ENCODE data around the gene ARTN. TPM values are rescaled to one million over a fixed set of nuclear protein-coding genes. Genes with fewer than 3 reads are reported as not detected.

The ARTN gene
- total RNA-seq, 1 donor from 2014 or later = not detected

DNA sequence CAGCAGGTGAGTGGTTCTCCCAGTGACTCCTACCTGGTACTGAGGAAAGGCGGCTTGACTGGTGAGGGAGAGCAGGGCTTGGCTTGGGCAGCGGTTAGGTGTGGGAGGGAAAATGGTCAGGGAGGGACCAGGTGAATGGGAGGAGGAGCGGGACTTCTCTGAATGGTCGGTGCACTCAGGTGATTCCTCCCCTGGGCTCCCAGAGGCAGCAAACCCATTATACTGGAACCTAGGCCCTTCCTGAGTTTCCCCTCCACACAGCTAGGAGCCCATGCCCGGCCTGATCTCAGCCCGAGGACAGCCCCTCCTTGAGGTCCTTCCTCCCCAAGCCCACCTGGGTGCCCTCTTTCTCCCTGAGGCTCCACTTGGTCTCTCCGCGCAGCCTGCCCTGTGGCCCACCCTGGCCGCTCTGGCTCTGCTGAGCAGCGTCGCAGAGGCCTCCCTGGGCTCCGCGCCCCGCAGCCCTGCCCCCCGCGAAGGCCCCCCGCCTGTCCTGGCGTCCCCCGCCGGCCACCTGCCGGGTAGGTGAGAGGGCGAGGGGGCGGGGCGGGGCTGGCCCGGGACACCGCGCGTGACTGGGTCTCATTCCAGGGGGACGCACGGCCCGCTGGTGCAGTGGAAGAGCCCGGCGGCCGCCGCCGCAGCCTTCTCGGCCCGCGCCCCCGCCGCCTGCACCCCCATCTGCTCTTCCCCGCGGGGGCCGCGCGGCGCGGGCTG is 2.3 kb downstream of the ARTN start:
- peaks cover 28 to 50% (median 45%) of the 10 kb centered on the region in 3 donors for H3K4me1 ChIP-seq (ENCODE audit: control insufficient read depth in 3 of 3, insufficient read depth in 3 of 3, low read length in 3 of 3)
- H3K9me3 ChIP-seq (ENCODE audit: control insufficient read depth in 3 of 3, low read length in 3 of 3) = no peaks in the 10 kb centered on the region
- H3K36me3 ChIP-seq (ENCODE audit: control insufficient read depth in 3 of 3, insufficient read depth in 3 of 3, low read length in 3 of 3) = peaks cover 0 to under 1% (median 0%) of the 10 kb centered on the region in 3 donors
- no peak overlapping the region for H3K27ac ChIP-seq (ENCODE audit: low read depth, low read length)
- H3K9ac ChIP-seq (ENCODE audit: low read depth in 1 of 3, low read length in 3 of 3) = peak overlapping the region in 1 of 3 donors; percentile 45
- peak overlapping the region in 2 of 3 donors; percentile 29 to 58 for H3K4me3 ChIP-seq (ENCODE audit: low read length in 3 of 3)
- H3K27me3 ChIP-seq (ENCODE audit: control insufficient read depth in 3 of 3, insufficient read depth in 3 of 3, low read length in 3 of 3) = peaks cover 0 to 9% (median 7%) of the 10 kb centered on the region in 3 donors

DNA sequence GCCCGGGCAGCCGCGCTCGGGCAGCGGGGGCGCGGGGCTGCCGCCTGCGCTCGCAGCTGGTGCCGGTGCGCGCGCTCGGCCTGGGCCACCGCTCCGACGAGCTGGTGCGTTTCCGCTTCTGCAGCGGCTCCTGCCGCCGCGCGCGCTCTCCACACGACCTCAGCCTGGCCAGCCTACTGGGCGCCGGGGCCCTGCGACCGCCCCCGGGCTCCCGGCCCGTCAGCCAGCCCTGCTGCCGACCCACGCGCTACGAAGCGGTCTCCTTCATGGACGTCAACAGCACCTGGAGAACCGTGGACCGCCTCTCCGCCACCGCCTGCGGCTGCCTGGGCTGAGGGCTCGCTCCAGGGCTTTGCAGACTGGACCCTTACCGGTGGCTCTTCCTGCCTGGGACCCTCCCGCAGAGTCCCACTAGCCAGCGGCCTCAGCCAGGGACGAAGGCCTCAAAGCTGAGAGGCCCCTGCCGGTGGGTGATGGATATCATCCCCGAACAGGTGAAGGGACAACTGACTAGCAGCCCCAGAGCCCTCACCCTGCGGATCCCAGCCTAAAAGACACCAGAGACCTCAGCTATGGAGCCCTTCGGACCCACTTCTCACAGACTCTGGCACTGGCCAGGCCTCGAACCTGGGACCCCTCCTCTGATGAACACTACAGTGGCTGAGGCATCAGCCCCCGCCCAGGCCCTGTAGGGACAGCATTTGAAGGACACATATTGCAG is 3.0 kb downstream of the ARTN start:
- Histone ChIP-seq H3K27me3 (ENCODE audit: control insufficient read depth in 3 of 3, insufficient read depth in 3 of 3, low read length in 3 of 3) (peaks cover 0 to 9% (median 7%) of the 10 kb centered on the region in 3 donors), H3K9me3 (ENCODE audit: control insufficient read depth in 3 of 3, low read length in 3 of 3) (no peaks in the 10 kb centered on the region), H3K4me3 (ENCODE audit: low read length in 3 of 3) (peak overlapping the region in 2 of 3 donors; percentile 56 to 58), H3K4me1 (ENCODE audit: control insufficient read depth in 3 of 3, insufficient read depth in 3 of 3, low read length in 3 of 3) (peaks cover 28 to 50% (median 45%) of the 10 kb centered on the region in 3 donors), H3K9ac (ENCODE audit: low read depth in 1 of 3, low read length in 3 of 3) (peak overlapping the region in 1 of 3 donors; percentile 76), H3K27ac (ENCODE audit: low read depth, low read length) (no peak overlapping the region), H3K36me3 (ENCODE audit: control insufficient read depth in 3 of 3, insufficient read depth in 3 of 3, low read length in 3 of 3) (no peaks in the 10 kb centered on the region)

DNA sequence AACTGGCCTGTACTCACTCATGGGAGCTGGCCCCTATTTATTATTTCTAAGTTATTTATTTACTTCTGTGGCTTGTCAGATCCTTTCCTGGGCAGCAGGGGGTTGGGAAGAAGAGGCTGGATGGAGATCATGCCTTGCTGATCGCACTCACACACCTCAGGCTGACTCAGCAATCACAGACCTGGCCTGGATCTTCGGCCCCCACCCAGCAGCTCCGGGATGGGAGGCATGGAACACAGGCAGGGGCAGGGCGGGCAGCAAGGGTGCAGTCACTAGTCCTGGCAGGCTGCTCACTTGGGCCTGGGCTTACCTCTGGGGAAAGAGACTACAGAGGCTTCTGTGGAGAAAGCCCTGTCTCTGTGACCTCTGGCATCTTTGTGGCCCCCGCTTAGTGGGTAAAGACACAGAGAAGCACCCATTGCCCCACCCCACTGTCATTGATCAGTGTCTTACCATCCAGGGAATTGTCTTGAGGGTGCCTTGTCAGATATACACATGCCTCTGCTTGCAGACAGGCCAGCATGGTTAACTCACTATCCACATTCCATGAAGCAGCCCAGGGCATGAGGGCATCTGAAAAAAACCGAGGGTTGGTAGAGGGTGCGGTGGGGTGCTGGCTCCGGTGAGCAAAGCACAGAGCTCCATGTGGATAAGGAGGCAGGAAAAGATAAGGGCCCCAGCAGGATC is 3.7 kb downstream of the ARTN start:
- H3K9me3 ChIP-seq (ENCODE audit: control insufficient read depth in 3 of 3, low read length in 3 of 3) = no peaks in the 10 kb centered on the region
- no peaks in the 10 kb centered on the region for H3K36me3 ChIP-seq (ENCODE audit: control insufficient read depth in 3 of 3, insufficient read depth in 3 of 3, low read length in 3 of 3)
- peaks cover 28 to 49% (median 45%) of the 10 kb centered on the region in 3 donors for H3K4me1 ChIP-seq (ENCODE audit: control insufficient read depth in 3 of 3, insufficient read depth in 3 of 3, low read length in 3 of 3)
- H3K27ac ChIP-seq (ENCODE audit: low read depth, low read length) = no peak overlapping the region
- H3K27me3 ChIP-seq (ENCODE audit: control insufficient read depth in 3 of 3, insufficient read depth in 3 of 3, low read length in 3 of 3) = peaks cover 0 to 9% (median 7%) of the 10 kb centered on the region in 3 donors
- H3K9ac ChIP-seq (ENCODE audit: low read depth in 1 of 3, low read length in 3 of 3) = peak overlapping the region in 1 of 3 donors; percentile 76
- no peak overlapping the region for H3K4me3 ChIP-seq (ENCODE audit: low read length in 3 of 3)

DNA sequence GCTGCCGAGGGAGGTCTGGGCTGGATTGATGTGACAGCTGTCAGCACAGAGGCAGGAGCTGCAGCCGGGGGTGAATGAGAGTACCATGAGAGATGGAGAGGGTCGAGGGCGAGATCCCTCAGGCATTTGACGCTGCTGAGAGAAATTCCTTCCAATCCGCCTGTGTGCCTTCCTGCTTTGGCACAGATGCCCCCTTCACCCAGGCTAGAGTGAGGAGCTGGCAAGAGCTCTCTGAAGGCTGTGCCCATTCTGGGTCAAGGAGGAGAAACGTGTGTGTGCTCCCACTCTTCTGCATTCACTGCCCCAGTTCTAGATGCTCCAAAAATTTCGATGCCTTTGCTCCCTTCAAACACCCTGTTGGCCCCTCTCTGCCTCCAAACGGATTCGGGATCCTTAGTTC is 4.8 kb downstream of the ARTN start:
- Histone ChIP-seq H3K4me3 (ENCODE audit: low read length in 3 of 3) (no peak overlapping the region), H3K27me3 (ENCODE audit: control insufficient read depth in 3 of 3, insufficient read depth in 3 of 3, low read length in 3 of 3) (peaks cover 0 to 9% (median 7%) of the 10 kb centered on the region in 3 donors), H3K27ac (ENCODE audit: low read depth, low read length) (no peak overlapping the region), H3K9ac (ENCODE audit: low read depth in 1 of 3, low read length in 3 of 3) (peak overlapping the region in 1 of 3 donors; percentile 25), H3K9me3 (ENCODE audit: control insufficient read depth in 3 of 3, low read length in 3 of 3) (no peaks in the 10 kb centered on the region), H3K36me3 (ENCODE audit: control insufficient read depth in 3 of 3, insufficient read depth in 3 of 3, low read length in 3 of 3) (no peaks in the 10 kb centered on the region), H3K4me1 (ENCODE audit: control insufficient read depth in 3 of 3, insufficient read depth in 3 of 3, low read length in 3 of 3) (peaks cover 23 to 42% (median 40%) of the 10 kb centered on the region in 3 donors)

DNA sequence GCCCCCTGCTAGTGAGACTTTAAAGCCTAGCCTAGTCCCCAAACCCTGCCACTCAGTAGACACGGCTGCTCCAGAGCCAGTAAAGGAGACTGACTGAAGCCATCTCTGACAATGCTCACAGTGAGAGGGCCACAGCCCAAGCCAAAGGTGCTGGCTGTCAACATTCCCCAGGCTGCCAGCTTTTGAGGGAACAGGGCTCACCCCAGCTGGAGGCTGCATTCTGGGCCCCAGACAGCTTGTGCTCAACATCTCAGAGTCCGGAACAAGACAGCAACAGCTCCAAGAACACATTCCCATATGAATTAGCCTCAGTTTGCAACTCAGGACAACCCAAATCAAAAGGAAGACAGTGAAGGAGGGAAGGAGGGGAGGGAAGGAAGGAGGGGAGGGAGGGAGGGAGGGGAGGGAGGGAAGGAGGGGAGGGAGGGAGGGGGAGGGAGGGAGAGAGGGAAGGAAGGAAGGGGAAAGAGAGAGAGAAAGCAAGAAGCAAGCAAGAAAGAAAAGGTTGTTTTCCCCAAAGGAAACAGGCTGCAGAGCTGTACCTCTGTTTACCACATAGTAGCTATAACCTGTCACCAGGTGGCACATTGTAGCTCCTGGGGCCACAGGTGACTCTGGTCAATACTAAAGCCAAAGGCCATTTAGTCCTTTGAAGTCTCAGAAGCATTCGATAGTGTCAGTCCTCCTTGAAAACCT is 5.4 kb downstream of the ARTN start:
- H3K36me3 ChIP-seq (ENCODE audit: control insufficient read depth in 3 of 3, insufficient read depth in 3 of 3, low read length in 3 of 3) = no peaks in the 10 kb centered on the region
- H3K9ac ChIP-seq (ENCODE audit: low read depth in 1 of 3, low read length in 3 of 3) = peak overlapping the region in 1 of 3 donors; percentile 25
- H3K9me3 ChIP-seq (ENCODE audit: control insufficient read depth in 3 of 3, low read length in 3 of 3) = no peaks in the 10 kb centered on the region
- no peak overlapping the region for H3K4me3 ChIP-seq (ENCODE audit: low read length in 3 of 3)
- peaks cover 17 to 36% (median 33%) of the 10 kb centered on the region in 3 donors for H3K4me1 ChIP-seq (ENCODE audit: control insufficient read depth in 3 of 3, insufficient read depth in 3 of 3, low read length in 3 of 3)
- H3K27ac ChIP-seq (ENCODE audit: low read depth, low read length) = no peak overlapping the region
- H3K27me3 ChIP-seq (ENCODE audit: control insufficient read depth in 3 of 3, insufficient read depth in 3 of 3, low read length in 3 of 3) = peaks cover 0 to 9% (median 7%) of the 10 kb centered on the region in 3 donors

DNA sequence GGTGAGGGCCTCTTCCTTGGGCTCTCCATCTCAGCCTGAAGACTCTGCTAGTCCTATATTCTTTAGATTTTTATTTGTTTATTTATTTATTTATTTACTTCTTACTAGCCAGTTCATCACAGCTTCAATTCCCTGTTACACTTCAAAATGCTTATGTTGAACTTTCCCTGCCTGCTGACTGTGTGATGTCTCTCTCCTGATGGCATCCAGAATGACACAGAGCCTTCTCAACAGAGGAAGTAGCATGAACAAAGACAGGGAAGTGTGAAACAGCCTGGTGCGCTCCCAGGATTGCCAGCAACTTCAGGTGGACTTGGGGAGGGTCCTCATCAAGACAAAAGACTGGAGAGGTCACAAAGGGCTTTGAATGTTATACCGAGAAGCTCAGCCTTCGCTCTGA is 8.8 kb downstream of the ARTN start:
- H3K27ac ChIP-seq (ENCODE audit: low read depth, low read length) = no peak overlapping the region
- H3K9ac ChIP-seq (ENCODE audit: low read depth in 1 of 3, low read length in 3 of 3) = no peak overlapping the region
- H3K4me1 ChIP-seq (ENCODE audit: control insufficient read depth in 3 of 3, insufficient read depth in 3 of 3, low read length in 3 of 3) = peaks cover 21 to 26% (median 25%) of the 10 kb centered on the region in 3 donors
- H3K4me3 ChIP-seq (ENCODE audit: low read length in 3 of 3) = no peak overlapping the region
- no peaks in the 10 kb centered on the region for H3K27me3 ChIP-seq (ENCODE audit: control insufficient read depth in 3 of 3, insufficient read depth in 3 of 3, low read length in 3 of 3)
- H3K9me3 ChIP-seq (ENCODE audit: control insufficient read depth in 3 of 3, low read length in 3 of 3) = no peaks in the 10 kb centered on the region
- no peaks in the 10 kb centered on the region for H3K36me3 ChIP-seq (ENCODE audit: control insufficient read depth in 3 of 3, insufficient read depth in 3 of 3, low read length in 3 of 3)

DNA sequence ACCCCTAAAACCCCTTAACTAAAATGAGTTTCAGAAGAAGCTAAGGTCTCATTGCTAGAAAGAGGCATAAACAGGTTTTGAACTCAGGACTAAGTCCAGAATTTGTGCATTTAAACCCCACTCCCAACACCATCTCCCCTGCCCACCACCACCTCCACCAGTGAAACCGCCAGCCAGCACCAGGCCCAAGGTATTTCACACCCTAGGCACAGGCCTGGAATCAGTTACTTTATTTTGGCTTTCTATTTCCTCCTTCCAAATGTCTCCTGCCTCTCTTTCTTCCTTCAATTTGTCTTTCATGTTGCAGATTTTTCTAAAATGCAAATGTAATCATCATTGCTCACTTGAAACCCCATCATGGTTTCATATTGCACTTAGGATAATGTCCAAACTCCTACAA is 11.3 kb downstream of the ARTN start:
- Histone ChIP-seq H3K27me3 (ENCODE audit: control insufficient read depth in 3 of 3, insufficient read depth in 3 of 3, low read length in 3 of 3) (no peaks in the 10 kb centered on the region), H3K36me3 (ENCODE audit: control insufficient read depth in 3 of 3, insufficient read depth in 3 of 3, low read length in 3 of 3) (peaks cover 6% of the 10 kb centered on the region in 3 donors), H3K4me3 (ENCODE audit: low read length in 3 of 3) (no peak overlapping the region), H3K4me1 (ENCODE audit: control insufficient read depth in 3 of 3, insufficient read depth in 3 of 3, low read length in 3 of 3) (peaks cover 30 to 42% (median 37%) of the 10 kb centered on the region in 3 donors), H3K27ac (ENCODE audit: low read depth, low read length) (no peak overlapping the region), H3K9ac (ENCODE audit: low read depth in 1 of 3, low read length in 3 of 3) (no peak overlapping the region), H3K9me3 (ENCODE audit: control insufficient read depth in 3 of 3, low read length in 3 of 3) (no peaks in the 10 kb centered on the region)

DNA sequence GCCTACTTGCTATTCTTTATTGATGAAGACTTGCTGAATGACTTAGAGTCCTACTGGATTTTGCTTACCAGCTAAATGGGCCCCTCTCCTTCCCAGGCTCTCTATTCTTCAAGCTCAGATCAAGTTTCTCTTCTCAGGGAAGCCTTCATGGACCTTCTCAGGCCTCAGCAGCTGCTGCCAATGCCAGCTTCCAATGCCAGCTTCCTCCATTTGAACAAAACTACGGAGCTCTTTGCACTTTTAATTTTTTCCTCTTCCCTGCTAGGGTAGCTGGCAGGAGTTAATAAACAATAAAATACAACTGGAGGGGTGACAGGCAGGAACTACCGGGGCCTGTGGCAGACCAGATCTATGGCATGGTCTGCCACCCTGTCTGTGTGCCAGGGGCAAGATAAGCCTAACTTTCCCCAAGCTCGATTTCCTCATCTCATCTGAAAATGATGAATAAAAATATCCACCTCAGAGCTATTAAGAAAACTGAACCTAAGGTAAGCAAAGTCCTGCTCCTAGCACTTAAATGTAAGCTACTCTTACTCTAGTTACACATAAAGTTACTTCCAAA is 12.2 kb downstream of the ARTN start:
- H3K4me1 ChIP-seq (ENCODE audit: control insufficient read depth in 3 of 3, insufficient read depth in 3 of 3, low read length in 3 of 3) = peaks cover 37 to 51% (median 46%) of the 10 kb centered on the region in 3 donors
- peak overlapping the region; percentile 100 for H3K27ac ChIP-seq (ENCODE audit: low read depth, low read length)
- peak overlapping the region; percentile 78 to 100 (median 100) for H3K9ac ChIP-seq (ENCODE audit: low read depth in 1 of 3, low read length in 3 of 3)
- H3K36me3 ChIP-seq (ENCODE audit: control insufficient read depth in 3 of 3, insufficient read depth in 3 of 3, low read length in 3 of 3) = peaks cover 13 to 15% (median 14%) of the 10 kb centered on the region in 3 donors
- H3K27me3 ChIP-seq (ENCODE audit: control insufficient read depth in 3 of 3, insufficient read depth in 3 of 3, low read length in 3 of 3) = no peaks in the 10 kb centered on the region
- H3K4me3 ChIP-seq (ENCODE audit: low read length in 3 of 3) = peak overlapping the region; percentile 95 to 99 (median 96)
- H3K9me3 ChIP-seq (ENCODE audit: control insufficient read depth in 3 of 3, low read length in 3 of 3) = no peaks in the 10 kb centered on the region
